GM06990 (cell line): Measurements from ENCODE around the gene SOX12.

Experiments used
- DNase-seq: peaks from one replicate; pipeline ENCODE4 v3.0.0-alpha.2; 2011; ENCODE audit not compliant: insufficient read length; ENCODE audit errors: extremely low read depth
- H3K27me3 ChIP-seq: replicated peaks from 2 replicates; pipeline ENCODE4 v1.6.0; 2011; ENCODE audit warnings: low read length; ENCODE audit not compliant: control insufficient read depth, insufficient read depth
- H3K36me3 ChIP-seq: 2 replicates; pipeline ENCODE4 v1.5.1; 2011; ENCODE audit warnings: low read length; ENCODE audit not compliant: control insufficient read depth, insufficient read depth
- H3K4me3 ChIP-seq: replicated peaks from 2 replicates; pipeline ENCODE4 v1.5.1; 2011; ENCODE audit warnings: low read depth, mild to moderate bottlenecking, control low read depth, low read length
- TF ChIP-seq, protein P1 (sequence below): IDR thresholded peaks from 2 replicates; pipeline ENCODE4 v1.5.1; 2011; ENCODE audit warnings: low read length, control low read depth, mild to moderate bottlenecking, inconsistent platforms; ENCODE audit not compliant: insufficient read depth, poor library complexity, severe bottlenecking

The SOX12 gene

DNA sequence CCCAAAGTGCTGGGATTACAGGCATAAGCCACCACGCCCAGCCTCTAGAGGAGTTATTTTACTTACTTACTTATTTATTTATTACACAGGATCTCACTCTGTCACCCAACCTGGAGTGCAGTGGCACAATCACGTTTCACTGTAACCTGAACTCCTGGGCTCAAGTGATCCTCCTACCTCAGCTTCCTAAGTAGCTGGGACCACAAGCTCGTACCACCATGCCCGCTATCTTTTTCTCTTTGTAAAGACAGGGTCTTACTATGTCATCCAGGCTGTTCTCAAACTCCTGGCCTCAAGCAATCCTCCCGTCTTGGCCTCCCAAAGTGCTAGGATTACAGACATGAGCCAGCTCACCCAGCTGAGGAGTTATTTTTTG is 53.6 kb downstream of the SOX12 start:
- DNase-seq: no peak
- H3K27me3 ChIP-seq: no peaks in the 10 kb centered on the region
- TF ChIP-seq, protein P1, sequence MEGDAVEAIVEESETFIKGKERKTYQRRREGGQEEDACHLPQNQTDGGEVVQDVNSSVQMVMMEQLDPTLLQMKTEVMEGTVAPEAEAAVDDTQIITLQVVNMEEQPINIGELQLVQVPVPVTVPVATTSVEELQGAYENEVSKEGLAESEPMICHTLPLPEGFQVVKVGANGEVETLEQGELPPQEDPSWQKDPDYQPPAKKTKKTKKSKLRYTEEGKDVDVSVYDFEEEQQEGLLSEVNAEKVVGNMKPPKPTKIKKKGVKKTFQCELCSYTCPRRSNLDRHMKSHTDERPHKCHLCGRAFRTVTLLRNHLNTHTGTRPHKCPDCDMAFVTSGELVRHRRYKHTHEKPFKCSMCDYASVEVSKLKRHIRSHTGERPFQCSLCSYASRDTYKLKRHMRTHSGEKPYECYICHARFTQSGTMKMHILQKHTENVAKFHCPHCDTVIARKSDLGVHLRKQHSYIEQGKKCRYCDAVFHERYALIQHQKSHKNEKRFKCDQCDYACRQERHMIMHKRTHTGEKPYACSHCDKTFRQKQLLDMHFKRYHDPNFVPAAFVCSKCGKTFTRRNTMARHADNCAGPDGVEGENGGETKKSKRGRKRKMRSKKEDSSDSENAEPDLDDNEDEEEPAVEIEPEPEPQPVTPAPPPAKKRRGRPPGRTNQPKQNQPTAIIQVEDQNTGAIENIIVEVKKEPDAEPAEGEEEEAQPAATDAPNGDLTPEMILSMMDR: no peak
- no peaks in the 10 kb centered on the region; the same call in 1 of the 2 replicates for H3K36me3 ChIP-seq
- H3K4me3 ChIP-seq: no peak overlapping the region
